ENCODE data around the gene CLN5.
A peak's percentile ranks its signal among the peaks of the same experiment; 100 is the strongest.

- no peak for TF ChIP-seq CTCF (conservative IDR thresholded peaks at IDR 0.05; ENCODE audit: low read depth, low read length)
- peak; percentile 92 for TF ChIP-seq POLR2A (IDR thresholded peaks at IDR 0.05; ENCODE audit: low read depth, low read length)
- TF ChIP-seq SMC3 (IDR thresholded peaks at IDR 0.05; ENCODE audit: low read depth, low read length): no peak
- no peak for TF ChIP-seq RCOR1 (IDR thresholded peaks at IDR 0.05; ENCODE audit: insufficient replicate concordance, low read length)
- no peak for TF ChIP-seq MAFK (IDR thresholded peaks at IDR 0.05; ENCODE audit: low read depth, low read length)
- TF ChIP-seq ELK1 (IDR thresholded peaks at IDR 0.05; ENCODE audit: borderline replicate concordance, low read depth, low read length): no peak
- no peak for TF ChIP-seq CHD1 (IDR thresholded peaks at IDR 0.05; ENCODE audit: low read depth, low read length)
Measured at GRCh38 chr13:76991796-76992547, at the start of gene CLN5.
